HCT116 (cell line): ENCODE data around the gene HERC6. TPM values are rescaled to one million over a fixed set of nuclear protein-coding genes. Genes with fewer than 3 reads are reported as not detected.

Experiments used
- ATAC-seq: fragments of 200-7000 bp; cut with Tn5 transposase; 2 replicates; pipeline ENCODE4 v1.9.1; 2020; ENCODE audit warnings: mild to moderate bottlenecking, moderate library complexity
- BruUV-seq: library from RNA; stranded (reverse); fragments of 400-500 nt; replicated peaks from 2 replicates; lab custom pipeline; 2021; lab: Mats Ljungman, UMichigan
- CTCF ChIA-PET: fragments of 300-600 bp; sonication (Branson Sonifier 250); formaldehyde crosslinking; loops from one replicate; lab custom pipeline; 2021; ENCODE audit warnings: antibody characterized with exemption; lab: Charles Lee
- POLR2A ChIA-PET: fragments of 300-600, 350-600 bp; sonication (Branson Sonifier 250); formaldehyde crosslinking; loops from one replicate; lab custom pipeline; 2021; ENCODE audit warnings: antibody characterized with exemption; lab: Charles Lee
- RAD21 ChIA-PET, 2 experiments: fragments of 300-600 bp; sonication (Branson Sonifier 250); formaldehyde crosslinking; loops; one replicate each; lab custom pipeline; 2023; ENCODE audit warnings: low total read pairs in 2 of 2; ENCODE audit not compliant: uncharacterized antibody in 2 of 2, unreplicated experiment in 2 of 2, low non-redundant PET in 1 of 2; lab: Charles Lee
- DNase-seq: peaks from one replicate; pipeline ENCODE4 v3.0.0-alpha.2; 2010; ENCODE audit warnings: low read depth, low spot score
- H2AFZ ChIP-seq: fragments of 200-600 bp; shearing (Covaris generic), sonication (generic); 2 replicates; pipeline ENCODE4 v1.6.1; 2017; ENCODE audit warnings: low read depth, mixed run types, mixed read lengths, antibody characterized with exemption, low read length; ENCODE audit not compliant: poor library complexity, severe bottlenecking
- H3K27ac ChIP-seq: 2 replicates; pipeline ENCODE4 v1.5.1; 2012; ENCODE audit warnings: low read depth, low read length
- H3K27me3 ChIP-seq: fragments of 200-600 bp; sonication (generic); 2 replicates; pipeline ENCODE4 v1.6.1; 2016; ENCODE audit warnings: mixed run types, low read length, mixed read lengths; ENCODE audit not compliant: insufficient read depth
- H3K36me3 ChIP-seq, 2 experiments: fragments of 200-500 bp in 1 of 2; fragments of 200-600 bp in 1 of 2; sonication (Bioruptor generic) in 1 of 2; sonication (generic) in 1 of 2; 2 replicates each; pipeline versions ENCODE4 v1.5.1 to v1.6.1; 2014 to 2016; ENCODE audit warnings: low read length in 2 of 2, inconsistent platforms in 1 of 2, mixed read lengths in 1 of 2, mixed run types in 1 of 2; ENCODE audit not compliant: insufficient read depth in 2 of 2, control insufficient read depth in 1 of 2
- H3K4me1 ChIP-seq, 2 experiments: fragments of 200-600 bp in 1 of 2; sonication (generic) in 1 of 2; 2 replicates each; pipeline versions ENCODE4 v1.5.1 to v1.6.1; 2012 to 2017; ENCODE audit warnings: low read length in 2 of 2, inconsistent platforms in 1 of 2, mild to moderate bottlenecking in 1 of 2, mixed read lengths in 1 of 2, mixed run types in 1 of 2, moderate library complexity in 1 of 2; ENCODE audit not compliant: insufficient read depth in 2 of 2, control insufficient read depth in 1 of 2
- H3K4me2 ChIP-seq: fragments of 200-600 bp; sonication (generic); 2 replicates; pipeline ENCODE4 v1.6.1; 2017; ENCODE audit warnings: mixed run types, low read length, mixed read lengths
- H3K4me3 ChIP-seq, 2 experiments: fragments of 200-600 bp in 1 of 2; sonication (generic) in 1 of 2; replicated peaks in 1 of 2; 2 replicates each; pipeline ENCODE4 v1.5.1; 2011 to 2016; ENCODE audit warnings: low read length in 2 of 2, control low read depth in 1 of 2, low read depth in 1 of 2, mild to moderate bottlenecking in 1 of 2, mixed read lengths in 1 of 2, mixed run types in 1 of 2
- H3K79me2 ChIP-seq: fragments of 200-600 bp; sonication (generic); 2 replicates; pipeline ENCODE4 v1.6.1; 2017; ENCODE audit warnings: mild to moderate bottlenecking, mixed run types, low read length, moderate library complexity, mixed read lengths; ENCODE audit not compliant: insufficient read depth
- H3K9ac ChIP-seq: fragments of 200-600 bp; sonication (generic); 2 replicates; pipeline ENCODE4 v1.6.1; 2016; ENCODE audit warnings: low read length, mixed read lengths
- H3K9me2 ChIP-seq: fragments of 200-600 bp; sonication (generic), shearing (Covaris generic); 2 replicates; pipeline ENCODE4 v1.6.1; 2017; ENCODE audit warnings: mixed run types, mild to moderate bottlenecking, moderate library complexity; ENCODE audit not compliant: insufficient read depth
- H3K9me3 ChIP-seq, 2 experiments: fragments of 200-500 bp in 1 of 2; fragments of 200-600 bp in 1 of 2; sonication (Bioruptor generic) in 1 of 2; sonication (generic) in 1 of 2; 2 replicates each; pipeline ENCODE4 v1.6.1; 2014 to 2017; ENCODE audit warnings: low read length in 2 of 2, mixed read lengths in 2 of 2, inconsistent platforms in 1 of 2, low read depth in 1 of 2, mild to moderate bottlenecking in 1 of 2, mixed run types in 1 of 2, moderate library complexity in 1 of 2; ENCODE audit not compliant: control insufficient read depth in 1 of 2, insufficient read depth in 1 of 2
- H4K20me1 ChIP-seq: fragments of 200-600 bp; sonication (generic), shearing (Covaris generic); 2 replicates; pipeline ENCODE4 v1.6.1; 2017; ENCODE audit warnings: mixed run types, mild to moderate bottlenecking, moderate library complexity; ENCODE audit not compliant: insufficient read depth
- CBX3 ChIP-seq: IDR thresholded peaks from 2 replicates; pipeline ENCODE4 v1.6.1; 2012; ENCODE audit warnings: low read depth
- EGR1 ChIP-seq: IDR thresholded peaks from 2 replicates; pipeline ENCODE4 v1.6.1; 2012; ENCODE audit warnings: low read depth
- ELF1 ChIP-seq: IDR thresholded peaks from 2 replicates; pipeline ENCODE4 v1.6.1; 2012; ENCODE audit warnings: low read depth, borderline replicate concordance
- EZH2phosphoT487 ChIP-seq: fragments of 200-600 bp; IDR thresholded peaks from 2 replicates; pipeline ENCODE4 v1.6.1; 2018; ENCODE audit warnings: antibody characterized with exemption, borderline replicate concordance
- JUND ChIP-seq: IDR thresholded peaks from 2 replicates; pipeline ENCODE4 v1.6.1; 2012
- POLR2A ChIP-seq: IDR thresholded peaks from 2 replicates; pipeline ENCODE4 v1.7.0; 2011; ENCODE audit warnings: borderline replicate concordance; ENCODE audit not compliant: insufficient read depth, insufficient read length; ENCODE audit errors: extremely low read depth
- POLR2AphosphoS5 ChIP-seq: IDR thresholded peaks from 2 replicates; pipeline ENCODE4 v1.6.1; 2011; ENCODE audit warnings: mild to moderate bottlenecking, low read depth, low read length, moderate library complexity
- RAD21 ChIP-seq: IDR thresholded peaks from 2 replicates; pipeline ENCODE4 v1.6.1; 2012; ENCODE audit warnings: low read depth, mild to moderate bottlenecking
- SIN3A ChIP-seq: IDR thresholded peaks from 2 replicates; pipeline ENCODE4 v1.6.1; 2012; ENCODE audit warnings: low read depth
- SRF ChIP-seq: IDR thresholded peaks from 2 replicates; pipeline ENCODE4 v1.6.1; 2012; ENCODE audit warnings: low read depth
- YY1 ChIP-seq: IDR thresholded peaks from 2 replicates; pipeline ENCODE4 v1.6.1; 2011; ENCODE audit warnings: low read length, low read depth, moderate library complexity, mild to moderate bottlenecking; ENCODE audit not compliant: insufficient replicate concordance; ENCODE audit errors: extremely low read depth
- ZNF274 ChIP-seq: fragments of 200-500 bp; sonication (Bioruptor generic); IDR thresholded peaks from 2 replicates; pipeline ENCODE4 v1.6.1; 2014; ENCODE audit warnings: mild to moderate bottlenecking, low read depth, low read length, inconsistent platforms
- intact Hi-C: fragments of 100-400 bp; cut with micrococcal nuclease; formaldehyde crosslinking; loops from 2 replicates; pipeline ENCODE4 v1.10.0; 2022
- total RNA-seq: library from RNA; stranded (reverse); gene quantifications from one replicate; pipeline ENCODE4 v1.2.1, GENCODE V29; 2021; ENCODE audit not compliant: unreplicated experiment
- TF ChIP-seq, protein P1 (sequence below): IDR thresholded peaks from 2 replicates; pipeline ENCODE4 v1.6.1; 2012
- TF ChIP-seq, protein P2 (sequence below): IDR thresholded peaks from 2 replicates; pipeline ENCODE4 v1.6.1; 2012; ENCODE audit warnings: low read depth

Gene HERC6
- total RNA-seq, 1 experiment from 2014 or later, result 4.9 TPM

DNA sequence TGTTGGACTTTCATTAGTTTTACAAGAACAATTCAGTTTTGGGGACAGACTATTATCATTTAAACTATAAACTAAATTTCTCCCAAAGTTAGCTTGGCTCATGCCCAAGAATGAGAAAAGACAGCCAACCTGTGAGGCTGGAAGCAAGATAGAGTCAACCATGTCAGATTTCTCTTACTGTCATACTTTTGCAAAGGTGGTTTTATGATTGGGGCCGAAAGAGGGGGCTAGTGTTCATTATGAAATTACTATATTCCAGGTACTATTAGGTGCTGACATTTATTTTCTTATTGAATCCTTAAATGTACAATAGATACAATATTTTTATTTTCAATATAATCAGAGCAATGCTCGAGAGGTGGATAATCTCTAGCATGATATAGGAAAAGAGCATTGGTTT, 30.6 kb downstream of the HERC6 start:
- Histone ChIP-seq H3K27me3 (no peaks in the 10 kb centered on the region), H3K4me3 (no peak overlapping the region), H3K27ac (no peak overlapping the region), H4K20me1 (no peaks in the 10 kb centered on the region), H3K9me2 (no peaks in the 10 kb centered on the region), H3K79me2 (no peaks in the 10 kb centered on the region), H3K4me1 (no peaks in the 10 kb centered on the region), H3K9me3 (no peaks in the 10 kb centered on the region), H3K4me2 (no peak overlapping the region), H3K36me3 (no peaks in the 10 kb centered on the region), H2AFZ (no peak overlapping the region), H3K9ac (no peak overlapping the region)
- DNase-seq (no peak), ATAC-seq (no peak)
- intact Hi-C loops, result no loop called here
- BruUV-seq, result no TSS peak
- ChIA-PET RAD21 (no interaction called here), POLR2A (no interaction called here), CTCF (no interaction called here)
- no peak for TF ChIP-seq SIN3A
- no peak for TF ChIP-seq CBX3
- TF ChIP-seq ELF1, result no peak
- no peak for TF ChIP-seq EZH2phosphoT487
- TF ChIP-seq, protein P1, sequence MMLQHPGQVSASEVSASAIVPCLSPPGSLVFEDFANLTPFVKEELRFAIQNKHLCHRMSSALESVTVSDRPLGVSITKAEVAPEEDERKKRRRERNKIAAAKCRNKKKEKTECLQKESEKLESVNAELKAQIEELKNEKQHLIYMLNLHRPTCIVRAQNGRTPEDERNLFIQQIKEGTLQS, result no peak
- TF ChIP-seq POLR2AphosphoS5, result no peak
- TF ChIP-seq RAD21, result no peak
- no peak for TF ChIP-seq JUND
- TF ChIP-seq YY1, result no peak
- TF ChIP-seq ZNF274, result no peak

DNA sequence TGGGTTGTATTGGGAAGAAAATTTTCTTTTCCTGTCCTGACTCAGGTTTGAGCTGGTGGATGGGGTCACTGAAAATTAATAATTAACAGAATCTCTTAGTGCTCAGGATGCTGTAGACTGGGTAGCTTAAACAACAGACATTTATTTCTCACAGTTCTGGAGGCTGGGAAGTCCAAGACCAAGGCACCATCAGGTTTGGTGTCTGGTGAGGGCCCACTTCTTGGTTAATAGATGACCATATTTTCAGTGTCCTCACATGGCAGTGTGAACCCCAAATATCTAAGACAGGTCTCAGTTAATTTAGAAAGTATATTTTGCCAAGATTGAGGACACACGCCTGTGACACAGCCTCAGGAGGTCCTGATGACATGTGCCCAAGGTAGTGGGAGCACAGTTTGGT, 31.1 kb downstream of the HERC6 start:
- H3K27ac ChIP-seq, result no peak overlapping the region
- intact Hi-C loops, result no loop called here
- no peak overlapping the region for H3K4me3 ChIP-seq
- H3K27me3 ChIP-seq, result no peaks in the 10 kb centered on the region
- H3K9me2 ChIP-seq, result no peaks in the 10 kb centered on the region
- H3K9ac ChIP-seq, result no peak overlapping the region
- ChIA-PET RAD21 (no interaction called here), POLR2A (no interaction called here), CTCF (no interaction called here)
- no peaks in the 10 kb centered on the region for H3K4me1 ChIP-seq
- DNase-seq (no peak), ATAC-seq (no peak)
- H4K20me1 ChIP-seq, result no peaks in the 10 kb centered on the region
- H2AFZ ChIP-seq, result no peak overlapping the region
- no peaks in the 10 kb centered on the region for H3K79me2 ChIP-seq
- no peak overlapping the region for H3K4me2 ChIP-seq
- no TSS peak for BruUV-seq
- TF ChIP-seq ELF1, result no peak
- no peak for TF ChIP-seq POLR2A
- no peak for TF ChIP-seq SRF
- TF ChIP-seq, protein P2, sequence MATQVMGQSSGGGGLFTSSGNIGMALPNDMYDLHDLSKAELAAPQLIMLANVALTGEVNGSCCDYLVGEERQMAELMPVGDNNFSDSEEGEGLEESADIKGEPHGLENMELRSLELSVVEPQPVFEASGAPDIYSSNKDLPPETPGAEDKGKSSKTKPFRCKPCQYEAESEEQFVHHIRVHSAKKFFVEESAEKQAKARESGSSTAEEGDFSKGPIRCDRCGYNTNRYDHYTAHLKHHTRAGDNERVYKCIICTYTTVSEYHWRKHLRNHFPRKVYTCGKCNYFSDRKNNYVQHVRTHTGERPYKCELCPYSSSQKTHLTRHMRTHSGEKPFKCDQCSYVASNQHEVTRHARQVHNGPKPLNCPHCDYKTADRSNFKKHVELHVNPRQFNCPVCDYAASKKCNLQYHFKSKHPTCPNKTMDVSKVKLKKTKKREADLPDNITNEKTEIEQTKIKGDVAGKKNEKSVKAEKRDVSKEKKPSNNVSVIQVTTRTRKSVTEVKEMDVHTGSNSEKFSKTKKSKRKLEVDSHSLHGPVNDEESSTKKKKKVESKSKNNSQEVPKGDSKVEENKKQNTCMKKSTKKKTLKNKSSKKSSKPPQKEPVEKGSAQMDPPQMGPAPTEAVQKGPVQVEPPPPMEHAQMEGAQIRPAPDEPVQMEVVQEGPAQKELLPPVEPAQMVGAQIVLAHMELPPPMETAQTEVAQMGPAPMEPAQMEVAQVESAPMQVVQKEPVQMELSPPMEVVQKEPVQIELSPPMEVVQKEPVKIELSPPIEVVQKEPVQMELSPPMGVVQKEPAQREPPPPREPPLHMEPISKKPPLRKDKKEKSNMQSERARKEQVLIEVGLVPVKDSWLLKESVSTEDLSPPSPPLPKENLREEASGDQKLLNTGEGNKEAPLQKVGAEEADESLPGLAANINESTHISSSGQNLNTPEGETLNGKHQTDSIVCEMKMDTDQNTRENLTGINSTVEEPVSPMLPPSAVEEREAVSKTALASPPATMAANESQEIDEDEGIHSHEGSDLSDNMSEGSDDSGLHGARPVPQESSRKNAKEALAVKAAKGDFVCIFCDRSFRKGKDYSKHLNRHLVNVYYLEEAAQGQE, result no peak
- TF ChIP-seq EGR1, result no peak
- TF ChIP-seq, all 23 proteins: peak for 0
- no peaks in the 10 kb centered on the region for H3K36me3 ChIP-seq
- H3K9me3 ChIP-seq, result no peaks in the 10 kb centered on the region
